HepG2 (cell line): ENCODE data around the gene JSRP1. TPM values are rescaled to one million over a fixed set of nuclear protein-coding genes. Genes with fewer than 3 reads are reported as not detected.

ENCODE experiments used
- CBX1 ChIP-seq: IDR thresholded peaks from one replicate; pipeline ENCODE4 v1.6.1; 2016; ENCODE audit warnings: antibody characterized with exemption, low read depth
- CCAR2 ChIP-seq: fragments of 200-400 bp; formaldehyde crosslinking; optimal IDR thresholded peaks from 2 replicates; pipeline ENCODE3; 2018; ENCODE audit warnings: low read depth, mild to moderate bottlenecking, low read length, moderate library complexity
- FIP1L1 ChIP-seq: fragments of 200-400 bp; formaldehyde crosslinking; IDR thresholded peaks from 2 replicates; pipeline ENCODE4 v1.6.1; 2018; ENCODE audit warnings: low read depth, mild to moderate bottlenecking, low read length, moderate library complexity, borderline replicate concordance; ENCODE audit not compliant: insufficient read depth
- FOXP1 ChIP-seq, 2 experiments: fragments of 450-650 bp in 1 of 2; IDR thresholded peaks; 2 replicates each; pipeline ENCODE4 v1.6.1; 2017 to 2018; ENCODE audit warnings: antibody characterized with exemption in 1 of 2
- PAX8 ChIP-seq: sonication (generic); formaldehyde crosslinking; IDR thresholded peaks from 2 replicates; pipeline ENCODE4 v1.8.0; 2022; ENCODE audit warnings: mild to moderate bottlenecking, missing genetic modification reagents, borderline replicate concordance
- REL ChIP-seq: sonication (generic); formaldehyde crosslinking; conservative IDR thresholded peaks from 2 replicates; pipeline ENCODE4 v1.8.0; 2022; ENCODE audit warnings: mild to moderate bottlenecking, missing genetic modification reagents, moderate library complexity
- SETDB1 ChIP-seq: sonication (generic); formaldehyde crosslinking; IDR thresholded peaks from 2 replicates; pipeline ENCODE4 v1.5.1; 2020; ENCODE audit warnings: missing genetic modification reagents, mild to moderate bottlenecking, borderline replicate concordance
- TCF7 ChIP-seq: sonication (generic); IDR thresholded peaks from 2 replicates; pipeline ENCODE4 v1.6.1; 2016; ENCODE audit warnings: antibody characterized with exemption, low read depth
- ZBED4 ChIP-seq: sonication (generic); formaldehyde crosslinking; IDR thresholded peaks from 2 replicates; pipeline ENCODE4 v1.4.0; 2020; ENCODE audit warnings: missing genetic modification reagents, borderline replicate concordance
- ZIK1 ChIP-seq: sonication (generic); formaldehyde crosslinking; IDR thresholded peaks from 2 replicates; pipeline ENCODE4 v1.5.0; 2020; ENCODE audit warnings: mild to moderate bottlenecking, low read depth, missing genetic modification reagents, borderline replicate concordance
- ZNF30 ChIP-seq: sonication (generic); formaldehyde crosslinking; IDR thresholded peaks from 2 replicates; pipeline ENCODE4 v1.5.0; 2020; ENCODE audit warnings: mild to moderate bottlenecking, missing genetic modification reagents
- ZNF501 ChIP-seq: sonication (generic); formaldehyde crosslinking; IDR thresholded peaks from 2 replicates; pipeline ENCODE4 v1.5.1; 2020; ENCODE audit warnings: mild to moderate bottlenecking, moderate library complexity, missing genetic modification reagents
- ZNF576 ChIP-seq: sonication (generic); formaldehyde crosslinking; IDR thresholded peaks from 2 replicates; pipeline ENCODE4 v1.4.0; 2020; ENCODE audit warnings: mild to moderate bottlenecking, missing genetic modification reagents
- ZNF777 ChIP-seq: sonication (generic); formaldehyde crosslinking; IDR thresholded peaks from 2 replicates; pipeline ENCODE4 v1.4.0; 2020; ENCODE audit warnings: missing genetic modification reagents
- polyA plus RNA-seq, 8 experiments: library from polyadenylated mRNA; depleted of rRNA in 3 of 8; stranded (reverse) in 7 of 8; unstranded in 1 of 8; fragments of >200 nt; fragmentation: Illumina TruSeq in 4 of 8; extraction: Trizol in 4 of 8; gene quantifications; 2 replicates each; pipeline versions ENCODE4 v1.2.1 to v1.2.3, GENCODE V29; 2011 to 2016; ENCODE audit warnings: low read depth in 4 of 8, missing spikeins in 1 of 8, mixed read lengths in 1 of 8; ENCODE audit not compliant: insufficient read depth in 1 of 8
- total RNA-seq, 5 experiments: library from RNA; depleted of rRNA; stranded (reverse); fragments of >200 nt; fragmentation: Illumina TruSeq; extraction: Trizol; gene quantifications; 2 replicates each; pipeline ENCODE4 v1.2.3, GENCODE V29; 2016; ENCODE audit warnings: low read depth in 1 of 5
- TF ChIP-seq, protein P1 (sequence below): sonication (generic); formaldehyde crosslinking; IDR thresholded peaks from one replicate; pipeline ENCODE4 v1.5.1; 2020; ENCODE audit warnings: mild to moderate bottlenecking, missing genetic modification reagents; ENCODE audit errors: not compliant biosample characterization

Gene JSRP1
- total and polyA plus RNA-seq, 2 of the 13 experiments (the other 11 are each of a cell fraction or from before 2014, with no cell fraction given) = 0.16 to 0.38 TPM

DNA sequence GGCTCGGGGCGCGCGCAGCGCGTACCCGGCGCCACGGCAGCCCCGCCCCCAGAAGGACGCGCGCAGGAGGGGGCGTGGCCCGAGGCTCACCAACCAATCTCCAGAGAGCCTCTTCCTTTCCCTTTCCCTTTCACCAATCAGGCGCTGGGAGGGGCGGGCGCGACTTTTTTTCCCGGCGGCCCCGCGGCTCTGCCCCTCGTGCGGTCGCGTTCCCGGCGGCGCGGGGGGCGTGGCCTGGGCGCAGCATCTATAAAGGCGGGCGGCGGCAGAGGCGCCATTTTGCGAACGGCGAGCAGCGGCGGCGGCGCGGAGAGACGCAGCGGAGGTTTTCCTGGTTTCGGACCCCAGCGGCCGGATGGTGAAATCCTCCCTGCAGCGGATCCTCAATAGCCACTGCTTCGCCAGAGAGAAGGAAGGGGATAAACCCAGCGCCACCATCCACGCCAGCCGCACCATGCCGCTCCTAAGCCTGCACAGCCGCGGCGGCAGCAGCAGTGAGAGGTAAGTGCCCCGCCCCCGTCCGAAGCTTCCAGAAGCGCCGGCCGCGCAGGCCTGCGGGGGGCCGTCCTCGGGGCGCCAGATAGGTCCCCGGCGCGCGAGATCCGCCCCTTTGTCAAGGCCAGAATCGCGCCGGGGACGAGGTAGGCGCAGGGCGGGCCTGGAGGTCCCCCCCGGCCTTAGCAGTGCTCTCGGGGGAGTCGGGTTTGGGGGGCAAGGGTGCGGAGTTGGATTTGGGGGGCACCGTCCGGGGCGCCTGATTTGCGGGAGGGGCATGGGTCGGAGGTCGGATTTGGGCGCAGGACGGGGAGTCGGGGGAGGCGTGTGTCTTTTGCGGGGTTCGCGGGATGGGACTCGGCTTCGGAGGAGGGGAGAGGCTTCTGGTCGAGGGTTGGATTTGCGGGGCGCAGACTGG is 13.3 kb upstream of the JSRP1 start (continued):
- TF ChIP-seq FOXP1 (IDR thresholded peaks at IDR 0.05) = no peak
- no peak for TF ChIP-seq FOXP1 (CRISPR knock-in tag; IDR thresholded peaks at IDR 0.05)
- no peak for TF ChIP-seq FIP1L1
- TF ChIP-seq ZNF30 = no peak
- TF ChIP-seq REL (CRISPR knock-in tag) = peak; percentile 46; the same call in 1 of the 2 replicates
- peak; percentile 79; the same call in 1 of the 2 replicates for TF ChIP-seq ZIK1 (CRISPR knock-in tag)
- no peak for TF ChIP-seq SETDB1 (CRISPR knock-in tag)
- peak; percentile 76 for TF ChIP-seq CBX1
- TF ChIP-seq ZBED4 (CRISPR knock-in tag) = peak; percentile 50; the same call in 1 of the 2 replicates
- no peak for TF ChIP-seq CCAR2
- TF ChIP-seq, protein P1, sequence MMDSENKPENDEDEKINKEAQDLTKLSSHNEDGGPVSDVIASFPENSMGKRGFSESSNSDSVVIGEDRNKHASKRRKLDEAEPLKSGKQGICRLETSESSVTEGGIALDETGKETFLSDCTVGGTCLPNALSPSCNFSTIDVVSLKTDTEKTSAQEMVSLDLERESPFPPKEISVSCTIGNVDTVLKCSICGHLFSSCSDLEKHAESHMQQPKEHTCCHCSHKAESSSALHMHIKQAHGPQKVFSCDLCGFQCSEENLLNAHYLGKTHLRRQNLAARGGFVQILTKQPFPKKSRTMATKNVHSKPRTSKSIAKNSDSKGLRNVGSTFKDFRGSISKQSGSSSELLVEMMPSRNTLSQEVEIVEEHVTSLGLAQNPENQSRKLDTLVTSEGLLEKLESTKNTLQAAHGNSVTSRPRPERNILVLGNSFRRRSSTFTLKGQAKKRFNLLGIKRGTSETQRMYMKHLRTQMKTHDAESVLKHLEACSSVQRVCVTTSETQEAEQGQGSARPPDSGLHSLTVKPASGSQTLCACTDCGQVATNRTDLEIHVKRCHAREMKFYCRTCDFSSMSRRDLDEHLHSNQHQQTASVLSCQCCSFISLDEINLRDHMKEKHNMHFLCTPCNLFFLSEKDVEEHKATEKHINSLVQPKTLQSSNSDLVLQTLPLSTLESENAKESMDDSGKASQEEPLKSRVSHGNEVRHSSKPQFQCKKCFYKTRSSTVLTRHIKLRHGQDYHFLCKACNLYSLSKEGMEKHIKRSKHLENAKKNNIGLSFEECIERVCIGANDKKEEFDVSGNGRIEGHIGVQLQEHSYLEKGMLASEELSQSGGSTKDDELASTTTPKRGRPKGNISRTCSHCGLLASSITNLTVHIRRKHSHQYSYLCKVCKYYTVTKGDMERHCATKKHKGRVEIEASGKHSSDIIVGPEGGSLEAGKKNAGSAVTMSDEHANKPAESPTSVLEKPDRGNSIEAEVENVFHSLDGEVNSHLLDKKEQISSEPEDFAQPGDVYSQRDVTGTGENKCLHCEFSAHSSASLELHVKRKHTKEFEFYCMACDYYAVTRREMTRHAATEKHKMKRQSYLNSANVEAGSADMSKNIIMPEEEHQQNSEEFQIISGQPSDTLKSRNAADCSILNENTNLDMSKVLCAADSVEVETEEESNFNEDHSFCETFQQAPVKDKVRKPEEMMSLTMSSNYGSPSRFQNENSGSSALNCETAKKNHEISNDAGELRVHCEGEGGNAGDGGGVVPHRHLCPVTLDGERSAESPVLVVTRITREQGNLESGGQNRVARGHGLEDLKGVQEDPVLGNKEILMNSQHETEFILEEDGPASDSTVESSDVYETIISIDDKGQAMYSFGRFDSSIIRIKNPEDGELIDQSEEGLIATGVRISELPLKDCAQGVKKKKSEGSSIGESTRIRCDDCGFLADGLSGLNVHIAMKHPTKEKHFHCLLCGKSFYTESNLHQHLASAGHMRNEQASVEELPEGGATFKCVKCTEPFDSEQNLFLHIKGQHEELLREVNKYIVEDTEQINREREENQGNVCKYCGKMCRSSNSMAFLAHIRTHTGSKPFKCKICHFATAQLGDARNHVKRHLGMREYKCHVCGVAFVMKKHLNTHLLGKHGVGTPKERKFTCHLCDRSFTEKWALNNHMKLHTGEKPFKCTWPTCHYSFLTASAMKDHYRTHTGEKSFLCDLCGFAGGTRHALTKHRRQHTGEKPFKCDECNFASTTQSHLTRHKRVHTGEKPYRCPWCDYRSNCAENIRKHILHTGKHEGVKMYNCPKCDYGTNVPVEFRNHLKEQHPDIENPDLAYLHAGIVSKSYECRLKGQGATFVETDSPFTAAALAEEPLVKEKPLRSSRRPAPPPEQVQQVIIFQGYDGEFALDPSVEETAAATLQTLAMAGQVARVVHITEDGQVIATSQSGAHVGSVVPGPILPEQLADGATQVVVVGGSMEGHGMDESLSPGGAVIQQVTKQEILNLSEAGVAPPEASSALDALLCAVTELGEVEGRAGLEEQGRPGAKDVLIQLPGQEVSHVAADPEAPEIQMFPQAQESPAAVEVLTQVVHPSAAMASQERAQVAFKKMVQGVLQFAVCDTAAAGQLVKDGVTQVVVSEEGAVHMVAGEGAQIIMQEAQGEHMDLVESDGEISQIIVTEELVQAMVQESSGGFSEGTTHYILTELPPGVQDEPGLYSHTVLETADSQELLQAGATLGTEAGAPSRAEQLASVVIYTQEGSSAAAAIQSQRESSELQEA (CRISPR knock-in tag) = peak; percentile 78
- peak; percentile 43; the same call in 1 of the 2 replicates for TF ChIP-seq ZNF777
- peak; percentile 82 for TF ChIP-seq ZNF501 (CRISPR knock-in tag)
- no peak for TF ChIP-seq TCF7
- no peak; the same call in 1 of the 2 replicates for TF ChIP-seq PAX8 (CRISPR knock-in tag)
- no peak for TF ChIP-seq ZNF576 (CRISPR knock-in tag)
